Activated T-helper 2 cell treated with anti-CD3 and anti-CD28 coated beads, Interferon-gamma antibody, Interleukin-2, Interleukin-4, amounts not matched to agents 10 μg/mL and 5 μg/mL and 100 μg/mL, durations not matched to agents 14 hours and 24 hours and 36 hours (primary cell): Measurements from ENCODE around the gene FAM9A. TPM values are rescaled to one million over a fixed set of nuclear protein-coding genes. Genes with fewer than 3 reads are reported as not detected.
"Not testable (repeated sequence)": the region's sequence is repeated elsewhere in the genome, so short reads cannot be mapped to it uniquely, and the experiment has no call there.

Source experiments
- DNase-seq: peaks from one replicate; pipeline ENCODE4 v3.0.0; 2021; ENCODE audit warnings: low spot score
- H3K27ac Mint-ChIP-seq: one replicate; pipeline ENCODE4 v1.8.0; 2021; ENCODE audit warnings: mixed read lengths
- H3K27me3 Mint-ChIP-seq: one replicate; pipeline ENCODE4 v1.8.0; 2021; ENCODE audit warnings: low read depth, mixed read lengths
- H3K36me3 Mint-ChIP-seq: one replicate; pipeline ENCODE4 v1.8.0; 2021; ENCODE audit warnings: low read depth, mixed read lengths
- H3K4me1 Mint-ChIP-seq: one replicate; pipeline ENCODE4 v1.8.0; 2021; ENCODE audit warnings: low read depth, mixed read lengths
- H3K4me3 Mint-ChIP-seq: one replicate; pipeline ENCODE4 v1.8.0; 2021; ENCODE audit warnings: low read depth, mild to moderate bottlenecking, moderate library complexity, mixed read lengths
- H3K9me3 Mint-ChIP-seq: one replicate; pipeline ENCODE4 v1.8.0; 2021; ENCODE audit warnings: mixed read lengths
- intact Hi-C: fragments of 100-400 bp; cut with micrococcal nuclease; formaldehyde crosslinking; loops from one replicate; pipeline ENCODE4 v1.15.1; 2023
- total RNA-seq: library from RNA; stranded (reverse); gene quantifications from 2 replicates; pipeline ENCODE4 v1.2.3, GENCODE V29; 2022

FAM9A gene
- total RNA-seq, 1 donor from 2014 or later = not detected

DNA sequence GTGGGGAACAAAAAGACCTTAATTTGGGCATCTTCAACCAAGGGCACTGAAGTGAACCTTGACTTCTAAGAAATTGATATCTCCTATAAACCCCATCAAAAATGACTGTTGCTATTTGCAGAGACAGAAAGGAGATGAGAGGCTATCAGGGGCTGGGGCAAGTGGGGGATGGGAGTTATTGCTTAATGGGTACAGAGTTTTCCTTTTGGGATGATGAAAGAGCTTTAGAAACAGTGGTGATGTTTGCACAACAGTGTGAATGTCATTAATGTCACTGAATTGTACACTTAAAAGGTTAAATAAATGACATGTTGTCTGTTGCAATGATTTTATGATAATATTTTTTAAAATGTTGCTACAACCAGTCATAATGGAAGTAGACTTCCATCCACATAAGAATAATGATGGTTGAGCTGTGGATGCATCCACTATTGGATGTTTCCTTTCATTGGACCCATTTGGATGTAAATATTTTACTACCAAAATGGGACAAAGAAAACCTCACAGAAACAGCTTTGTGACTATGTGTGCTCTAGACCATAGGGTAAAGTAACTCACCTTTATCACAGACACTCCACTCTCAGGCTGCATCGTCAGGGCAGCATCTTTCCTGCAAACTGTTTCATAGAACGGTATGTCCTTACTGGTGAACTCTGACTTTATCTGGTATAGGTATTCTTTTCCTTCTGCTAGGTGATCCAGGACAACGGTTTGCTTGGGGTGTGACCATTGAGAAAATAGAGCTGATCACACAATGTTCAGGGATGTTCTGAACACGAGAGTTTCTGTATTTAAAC is 31.6 kb upstream of the FAM9A start:
- H3K27me3 Mint-ChIP-seq = peaks cover 9% of the 10 kb centered on the region
- H3K9me3 Mint-ChIP-seq = no peaks in the 10 kb centered on the region
- H3K36me3 Mint-ChIP-seq = no peaks in the 10 kb centered on the region
- DNase-seq = no peak
- intact Hi-C loops = no loop called here
- H3K27ac Mint-ChIP-seq = no peak overlapping the region
- H3K4me3 Mint-ChIP-seq = no peak overlapping the region
- H3K4me1 Mint-ChIP-seq = no peaks in the 10 kb centered on the region

DNA sequence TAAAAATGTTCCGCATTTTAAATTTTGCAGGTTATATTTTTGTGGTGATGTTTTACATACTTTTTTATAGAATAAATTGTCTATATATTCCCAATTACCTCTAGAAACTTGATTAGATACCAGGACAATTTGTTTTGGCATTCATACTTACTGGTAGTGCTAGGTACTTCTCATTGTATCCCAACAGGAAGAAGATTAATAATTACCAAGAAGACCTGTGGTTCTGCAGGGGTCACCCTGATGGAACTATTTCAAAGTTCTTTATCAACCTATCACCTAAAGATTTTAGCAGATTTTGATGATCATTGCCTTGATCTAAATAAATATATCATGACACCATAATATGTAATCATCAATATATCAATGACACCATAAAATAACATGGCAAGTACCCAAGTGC is 22.5 kb upstream of the FAM9A start:
- DNase-seq = no peak
- Mint-ChIP-seq H3K27ac (no peak overlapping the region), H3K4me3 (no peak overlapping the region), H3K4me1 (no peaks in the 10 kb centered on the region), H3K36me3 (no peaks in the 10 kb centered on the region), H3K27me3 (peaks cover 14% of the 10 kb centered on the region), H3K9me3 (no peaks in the 10 kb centered on the region)
- intact Hi-C loops = no loop called here

DNA sequence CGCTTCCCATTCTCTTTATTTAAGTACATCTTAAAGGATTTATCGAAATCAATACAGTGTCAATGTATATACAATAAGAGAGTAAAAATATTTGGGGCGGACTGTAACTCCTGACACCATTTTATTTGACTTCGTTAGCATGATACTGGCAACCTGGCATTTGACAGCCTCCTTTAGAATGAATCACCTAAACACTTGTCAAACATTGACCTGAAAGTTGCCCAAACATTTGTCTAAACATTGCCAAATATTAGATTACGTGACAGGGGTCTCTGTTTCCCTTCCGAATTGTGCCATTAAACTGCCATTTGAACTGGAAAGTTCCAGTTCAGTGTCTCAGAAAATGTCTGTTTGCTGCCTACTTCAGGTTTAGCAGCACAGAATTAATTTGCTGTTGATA is 20.8 kb upstream of the FAM9A start:
- intact Hi-C loops = no loop called here
- Mint-ChIP-seq H3K27me3 (peaks cover 14% of the 10 kb centered on the region), H3K4me1 (no peaks in the 10 kb centered on the region), H3K4me3 (no peak overlapping the region), H3K27ac (no peak overlapping the region), H3K9me3 (no peaks in the 10 kb centered on the region), H3K36me3 (no peaks in the 10 kb centered on the region)
- DNase-seq = no peak

DNA sequence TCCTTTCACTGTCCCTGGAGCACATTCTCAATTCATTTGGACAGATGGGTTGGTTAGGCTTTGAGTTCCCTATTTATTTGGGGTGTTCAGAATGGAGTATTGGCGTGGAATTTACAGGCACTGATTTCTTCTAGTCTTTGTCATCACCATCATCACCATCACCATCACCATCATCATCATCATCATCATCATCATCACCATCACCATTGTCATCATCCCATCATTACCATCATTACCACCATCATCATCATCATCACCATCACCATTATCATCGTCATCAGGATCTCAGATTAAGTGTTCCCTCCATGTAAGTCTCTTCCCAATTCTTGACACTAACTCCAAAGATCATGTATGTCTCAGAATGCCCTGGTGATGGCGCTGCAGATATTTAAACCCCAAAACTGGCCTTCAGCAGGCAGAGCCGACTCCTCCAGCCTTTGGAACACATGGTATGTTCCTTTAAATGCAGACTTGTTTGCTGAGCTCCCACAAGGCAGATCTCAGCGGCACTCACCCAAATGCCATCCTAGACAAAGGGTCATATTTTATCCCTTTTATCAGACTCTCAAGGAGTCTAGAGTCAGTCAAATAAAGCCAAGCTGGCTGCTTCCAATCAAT is 19.8 kb upstream of the FAM9A start:
- H3K4me1 Mint-ChIP-seq = no peaks in the 10 kb centered on the region
- H3K27ac Mint-ChIP-seq = no peak overlapping the region
- H3K4me3 Mint-ChIP-seq = no peak overlapping the region
- peaks cover 11% of the 10 kb centered on the region for H3K27me3 Mint-ChIP-seq
- H3K9me3 Mint-ChIP-seq = no peaks in the 10 kb centered on the region
- intact Hi-C loops = no loop called here
- H3K36me3 Mint-ChIP-seq = no peaks in the 10 kb centered on the region
- DNase-seq = no peak

DNA sequence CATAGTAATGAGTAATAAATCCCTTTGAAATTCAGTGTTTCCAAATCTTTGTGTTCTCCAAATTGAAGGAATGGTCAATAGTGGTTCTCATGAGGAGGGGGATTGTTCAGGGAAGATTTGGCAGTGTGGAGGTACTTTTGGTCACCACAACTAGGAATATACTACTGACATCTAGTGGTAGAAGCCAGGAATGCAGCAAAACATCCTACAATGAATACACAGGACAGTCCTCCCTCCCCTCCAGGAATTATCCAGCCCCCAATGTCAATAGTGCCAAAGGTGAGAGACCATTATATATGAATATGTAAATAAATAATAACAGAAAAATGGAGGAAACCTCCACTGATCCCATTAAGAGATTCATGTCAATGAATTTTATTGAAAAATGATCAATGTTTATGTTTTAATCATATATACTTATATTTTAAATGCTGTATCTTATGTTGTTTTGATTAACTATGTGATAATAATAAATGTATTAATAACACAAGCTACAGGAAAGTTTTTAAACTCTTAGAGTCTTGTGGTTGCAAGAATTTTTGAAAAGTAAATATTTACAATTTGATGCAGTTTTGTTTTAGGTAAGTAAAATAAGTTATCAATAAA is 14.4 kb upstream of the FAM9A start:
- intact Hi-C loops = loop anchor here (1.0 kb wide), 2 partner anchors 72 to 894 kb away; no protein-coding TSS in a partner anchor
- H3K4me1 Mint-ChIP-seq = no peaks in the 10 kb centered on the region
- H3K9me3 Mint-ChIP-seq = no peaks in the 10 kb centered on the region
- no peak for DNase-seq
- H3K36me3 Mint-ChIP-seq = no peaks in the 10 kb centered on the region
- H3K27me3 Mint-ChIP-seq = peaks cover 5% of the 10 kb centered on the region
- H3K4me3 Mint-ChIP-seq = no peak overlapping the region
- no peak overlapping the region for H3K27ac Mint-ChIP-seq

DNA sequence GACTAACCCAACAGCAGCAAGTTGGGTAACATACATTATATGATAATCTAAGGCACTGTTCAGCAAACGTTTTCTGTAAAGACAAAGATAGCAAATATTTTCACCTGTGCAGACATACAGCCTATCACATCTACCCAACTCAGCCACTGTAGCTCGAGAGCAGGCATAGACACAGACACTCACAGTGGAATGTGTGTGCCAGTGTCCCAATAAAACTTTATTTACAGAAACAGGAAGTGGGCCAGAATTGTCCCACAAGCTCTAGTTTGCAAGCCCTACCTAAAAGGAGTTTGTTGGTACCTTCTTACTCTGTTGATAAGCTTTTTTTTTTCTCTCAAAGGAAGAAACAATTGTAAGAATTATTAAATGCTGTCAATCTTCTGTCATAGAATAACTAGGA is 11.9 kb upstream of the FAM9A start:
- no peak for DNase-seq
- Mint-ChIP-seq H3K4me1 (no peaks in the 10 kb centered on the region), H3K36me3 (no peaks in the 10 kb centered on the region), H3K4me3 (no peak overlapping the region), H3K9me3 (no peaks in the 10 kb centered on the region), H3K27ac (no peak overlapping the region), H3K27me3 (peaks cover 8% of the 10 kb centered on the region)
- intact Hi-C loops = no loop called here

DNA sequence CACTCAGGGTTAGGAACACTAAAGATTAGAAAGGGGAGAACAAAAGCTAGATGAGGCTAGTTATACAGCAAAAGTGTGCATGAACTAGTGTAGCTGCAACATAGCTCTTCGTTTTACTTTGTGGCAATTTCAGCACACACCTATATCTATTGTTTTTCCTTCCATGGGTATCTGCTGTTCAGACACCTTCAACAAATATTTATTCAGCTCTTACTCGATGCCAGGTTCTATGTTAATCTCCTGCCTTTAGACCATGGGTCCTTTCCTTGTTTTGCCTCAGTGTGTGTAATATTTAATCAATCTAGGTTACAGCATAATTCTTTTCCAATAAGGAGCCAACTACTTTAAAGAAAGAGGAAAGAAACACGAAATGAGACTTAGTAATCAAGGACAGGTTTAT is 10.4 kb upstream of the FAM9A start:
- H3K4me1 Mint-ChIP-seq = no peaks in the 10 kb centered on the region
- H3K9me3 Mint-ChIP-seq = no peaks in the 10 kb centered on the region
- H3K27ac Mint-ChIP-seq = no peak overlapping the region
- H3K4me3 Mint-ChIP-seq = no peak overlapping the region
- no peaks in the 10 kb centered on the region for H3K36me3 Mint-ChIP-seq
- intact Hi-C loops = no loop called here
- H3K27me3 Mint-ChIP-seq = peaks cover 14% of the 10 kb centered on the region
- DNase-seq = no peak

DNA sequence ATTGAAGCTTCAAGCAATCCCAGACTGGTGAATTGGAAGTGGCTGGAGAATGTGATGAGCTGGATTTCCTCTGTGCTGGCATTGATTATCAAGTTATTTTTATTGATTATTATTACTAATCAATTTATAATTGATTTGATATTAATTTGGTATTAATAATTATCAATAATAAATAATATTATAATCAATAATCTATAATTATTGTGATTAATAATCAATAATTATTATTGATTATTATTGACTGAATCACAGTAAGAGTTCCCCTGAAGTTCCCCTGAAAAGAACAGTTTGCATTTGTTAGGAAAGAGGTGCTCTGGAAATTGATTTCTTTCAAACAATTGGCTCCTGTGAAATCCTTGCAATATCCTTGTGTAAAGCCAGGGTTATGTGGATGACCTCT is 7.5 kb upstream of the FAM9A start:
- Mint-ChIP-seq H3K4me1 (no peaks in the 10 kb centered on the region), H3K27me3 (peaks cover 12% of the 10 kb centered on the region), H3K9me3 (no peaks in the 10 kb centered on the region), H3K27ac (no peak overlapping the region), H3K4me3 (no peak overlapping the region), H3K36me3 (no peaks in the 10 kb centered on the region)
- intact Hi-C loops = no loop called here
- no peak for DNase-seq

DNA sequence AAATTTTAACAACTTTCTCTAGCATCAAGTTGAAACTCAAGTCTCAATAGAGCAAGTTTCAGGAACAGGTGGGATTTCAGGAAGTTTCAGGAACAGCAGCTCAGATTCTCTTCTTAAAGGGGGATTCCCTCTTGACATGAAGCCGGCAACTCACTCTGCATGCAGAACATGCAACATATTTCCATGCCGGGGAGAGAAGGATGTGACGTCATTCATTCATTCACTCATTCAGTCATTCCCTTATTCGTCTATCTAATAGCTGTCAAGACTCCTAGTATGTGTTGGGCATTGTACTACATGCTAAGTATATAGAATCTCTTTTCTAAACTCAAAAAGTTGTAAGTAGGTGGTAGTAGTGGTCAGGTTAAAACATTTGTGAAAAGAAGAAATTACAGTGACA is 4.8 kb upstream of the FAM9A start:
- Mint-ChIP-seq H3K36me3 (no peaks in the 10 kb centered on the region), H3K4me1 (no peaks in the 10 kb centered on the region), H3K9me3 (no peaks in the 10 kb centered on the region), H3K27me3 (peaks cover 9% of the 10 kb centered on the region), H3K27ac (no peak overlapping the region), H3K4me3 (no peak overlapping the region)
- DNase-seq = no peak
- intact Hi-C loops = no loop called here

DNA sequence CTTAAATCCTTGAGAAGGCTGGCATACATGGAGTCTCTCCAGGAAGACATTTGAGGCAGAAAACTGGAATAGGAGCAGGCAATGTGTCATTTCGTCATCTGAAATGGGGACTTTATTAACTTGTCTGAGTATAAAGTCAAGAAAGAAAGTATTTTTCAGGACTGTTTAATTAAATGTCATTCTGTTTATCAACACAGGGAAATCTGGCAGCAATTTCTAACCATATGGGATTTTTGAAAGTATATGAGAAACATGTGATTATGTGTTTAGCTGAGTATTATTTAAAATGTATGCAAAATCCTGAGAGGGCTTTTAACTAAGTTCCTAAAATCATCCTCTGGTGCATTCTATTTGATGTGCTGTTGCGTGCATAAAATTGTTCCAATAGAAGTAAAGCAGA is 3.9 kb upstream of the FAM9A start:
- Mint-ChIP-seq H3K9me3 (no peaks in the 10 kb centered on the region), H3K4me1 (no peaks in the 10 kb centered on the region), H3K27me3 (peaks cover 6% of the 10 kb centered on the region), H3K27ac (no peak overlapping the region), H3K4me3 (no peak overlapping the region), H3K36me3 (no peaks in the 10 kb centered on the region)
- intact Hi-C loops = no loop called here
- DNase-seq = no peak

DNA sequence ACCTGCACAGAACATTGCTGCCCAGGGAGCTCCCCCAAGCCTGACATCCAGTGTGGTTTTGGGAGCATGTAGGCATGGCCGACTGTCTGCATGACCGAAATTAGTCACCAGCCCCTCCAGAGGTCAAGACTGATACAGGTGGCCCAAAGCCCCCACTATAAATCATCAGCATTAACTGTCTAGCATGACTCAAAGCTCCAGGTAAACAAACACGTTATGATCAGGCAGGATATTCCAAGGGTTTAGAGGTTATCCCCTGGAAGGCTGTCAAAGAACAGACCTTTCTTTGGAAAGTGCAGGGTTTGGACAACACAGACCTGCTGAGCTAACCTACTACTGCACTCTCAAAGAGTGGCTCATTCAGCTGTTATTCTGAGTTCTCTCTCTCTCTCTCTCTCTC is 2.1 kb upstream of the FAM9A start:
- H3K27ac Mint-ChIP-seq = no peak overlapping the region
- no peaks in the 10 kb centered on the region for H3K36me3 Mint-ChIP-seq
- H3K27me3 Mint-ChIP-seq = peaks cover 6% of the 10 kb centered on the region
- intact Hi-C loops = no loop called here
- DNase-seq = no peak
- H3K4me1 Mint-ChIP-seq = no peaks in the 10 kb centered on the region
- no peaks in the 10 kb centered on the region for H3K9me3 Mint-ChIP-seq
- no peak overlapping the region for H3K4me3 Mint-ChIP-seq

DNA sequence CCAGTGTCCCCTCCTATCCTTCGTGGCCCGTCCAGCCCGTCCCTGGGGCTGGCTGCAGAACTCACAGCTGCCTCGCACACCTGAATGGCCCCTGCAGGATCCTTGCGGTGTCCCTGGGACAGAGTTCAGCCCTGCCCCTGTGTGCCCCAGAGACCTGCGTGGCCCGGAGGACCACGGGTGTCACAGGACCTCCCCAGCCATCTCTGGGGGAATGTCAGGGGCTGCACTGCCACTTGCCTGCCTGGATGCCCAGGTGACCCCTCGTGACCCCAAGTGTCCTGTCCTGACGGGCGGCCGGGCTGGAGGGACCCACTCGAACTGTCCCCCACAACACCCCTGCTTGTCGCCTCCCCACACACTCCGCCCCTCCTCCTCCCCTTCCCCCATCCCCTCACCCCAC is 832 bp downstream of the FAM9A start:
- intact Hi-C loops = not testable (repeated sequence)

DNA sequence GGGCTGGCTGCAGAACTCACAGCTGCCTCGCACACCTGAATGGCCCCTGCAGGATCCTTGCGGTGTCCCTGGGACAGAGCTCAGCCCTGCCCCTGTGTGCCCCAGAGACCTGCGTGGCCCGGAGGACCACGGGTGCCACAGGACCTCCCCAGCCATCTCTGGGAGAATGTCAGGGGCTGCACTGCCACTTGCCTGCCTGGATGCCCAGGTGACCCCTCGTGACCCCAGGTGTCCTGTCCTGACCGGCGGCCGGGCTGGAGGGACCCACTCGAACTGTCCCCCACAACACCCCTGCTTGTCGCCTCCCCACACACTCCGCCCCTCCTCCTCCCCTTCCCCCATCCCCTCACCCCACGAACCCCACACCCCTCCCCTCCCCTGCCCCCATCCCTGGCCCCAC is 1.9 kb downstream of the FAM9A start:
- H3K9me3 Mint-ChIP-seq = not testable (repeated sequence)

More for the DNA sequence above, 832 bp downstream of the FAM9A start:
- not testable (repeated sequence) for H3K27me3 Mint-ChIP-seq, H3K9me3 Mint-ChIP-seq, H3K4me3 Mint-ChIP-seq, H3K4me1 Mint-ChIP-seq, H3K36me3 Mint-ChIP-seq, H3K27ac Mint-ChIP-seq, DNase-seq

More for the DNA sequence above, 1.9 kb downstream of the FAM9A start:
- H3K4me1 Mint-ChIP-seq, DNase-seq, H3K36me3 Mint-ChIP-seq, intact Hi-C loops, H3K27ac Mint-ChIP-seq, H3K27me3 Mint-ChIP-seq, H3K4me3 Mint-ChIP-seq: not testable (repeated sequence)
